ENCODE results near the gene RICTOR.

The RICTOR gene

DNA sequence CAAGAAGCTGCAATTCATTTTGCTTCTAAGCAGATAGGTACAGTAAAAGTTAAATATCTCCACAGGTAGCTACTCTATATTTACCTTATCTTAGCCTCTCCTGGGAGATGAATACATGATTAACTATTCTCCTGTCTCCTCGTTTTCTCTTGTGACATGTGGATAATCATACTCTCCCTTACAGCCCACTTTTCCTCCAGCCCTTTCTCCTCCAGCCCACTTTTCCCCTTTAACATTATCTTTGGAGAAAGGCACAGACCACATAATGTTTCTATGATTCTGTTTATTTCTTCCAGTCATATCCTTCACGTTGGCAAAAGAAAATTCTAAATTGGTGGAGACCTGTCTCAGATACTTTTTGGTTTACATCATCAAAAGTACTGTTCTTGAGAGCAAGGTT lies 144.4 kb downstream of the RICTOR start:
- no peak for DNase-seq

DNA sequence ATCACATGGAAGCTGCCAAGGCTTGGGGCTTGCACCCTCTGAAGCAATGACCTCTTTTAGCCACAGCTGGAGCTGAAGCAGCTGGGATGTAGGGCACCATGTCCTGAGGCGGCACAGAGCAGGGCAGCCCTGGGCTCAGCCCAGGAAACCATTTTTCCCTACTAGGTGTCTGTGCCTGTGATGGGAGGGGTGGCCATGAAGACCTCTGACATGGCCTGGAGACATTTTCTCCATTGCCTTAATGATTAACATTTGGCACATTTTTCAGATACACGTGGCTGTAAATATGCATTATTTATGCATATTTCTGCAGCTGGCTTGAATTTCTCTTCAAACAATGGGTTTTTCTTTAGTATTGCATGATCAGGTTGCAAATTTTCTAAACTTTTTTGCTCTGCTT lies 146.7 kb downstream of the RICTOR start:
- DNase-seq: no peak

DNA sequence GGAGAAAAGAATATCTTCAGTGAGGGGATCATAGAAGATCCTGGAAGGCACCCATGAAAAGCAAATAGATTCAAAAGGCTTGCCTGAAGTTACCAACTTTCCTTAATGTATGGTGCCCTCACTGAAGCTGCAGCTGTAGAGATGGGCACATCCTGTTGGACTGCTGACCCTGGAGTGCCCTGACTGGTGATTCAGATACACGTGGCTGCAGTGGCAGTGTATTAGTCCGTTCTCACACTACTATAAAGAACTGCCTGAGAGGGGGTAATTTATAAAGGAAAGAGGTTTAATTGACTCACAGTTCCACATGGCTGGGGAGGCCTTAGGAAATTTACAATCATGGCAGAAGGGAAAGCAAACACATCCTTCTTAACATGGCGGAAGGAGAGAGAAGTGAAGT lies 148.1 kb downstream of the RICTOR start:
- no peak for DNase-seq

DNA sequence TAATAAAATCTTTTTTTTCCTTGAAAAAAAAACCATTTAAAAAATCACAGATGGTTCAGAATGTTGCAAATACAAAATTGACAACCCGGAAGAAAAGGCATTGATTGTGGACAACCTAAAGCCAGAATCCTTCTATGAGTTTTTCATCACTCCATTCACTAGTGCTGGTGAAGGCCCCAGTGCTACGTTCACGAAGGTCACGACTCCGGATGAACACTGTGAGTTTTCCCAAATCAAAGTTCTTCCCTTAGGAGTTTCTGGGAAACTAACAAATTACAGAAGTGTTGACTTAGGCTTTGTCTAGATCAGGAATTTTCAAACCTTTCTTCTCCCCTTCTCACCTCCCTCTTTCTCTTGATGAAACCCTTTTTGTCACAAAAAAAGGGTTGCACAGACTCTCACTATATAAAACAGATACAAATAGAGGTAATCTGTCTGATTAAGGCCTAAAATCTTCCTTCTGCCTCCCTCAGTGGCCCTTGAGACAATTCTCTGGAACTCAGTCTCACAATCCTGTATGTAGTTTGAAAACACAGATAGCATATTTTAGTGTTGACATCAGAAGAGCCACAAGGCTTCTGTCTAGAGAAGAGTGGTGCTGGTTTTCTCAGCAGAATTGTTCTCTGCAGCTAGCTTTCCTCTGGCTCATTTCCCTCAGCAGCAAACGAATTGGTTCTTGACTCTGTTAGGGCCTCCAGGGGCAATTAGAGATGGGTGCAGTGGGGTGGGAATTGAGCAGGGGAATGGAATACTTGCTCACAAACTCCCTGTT lies 148.9 kb downstream of the RICTOR start:
- no peak for DNase-seq

DNA sequence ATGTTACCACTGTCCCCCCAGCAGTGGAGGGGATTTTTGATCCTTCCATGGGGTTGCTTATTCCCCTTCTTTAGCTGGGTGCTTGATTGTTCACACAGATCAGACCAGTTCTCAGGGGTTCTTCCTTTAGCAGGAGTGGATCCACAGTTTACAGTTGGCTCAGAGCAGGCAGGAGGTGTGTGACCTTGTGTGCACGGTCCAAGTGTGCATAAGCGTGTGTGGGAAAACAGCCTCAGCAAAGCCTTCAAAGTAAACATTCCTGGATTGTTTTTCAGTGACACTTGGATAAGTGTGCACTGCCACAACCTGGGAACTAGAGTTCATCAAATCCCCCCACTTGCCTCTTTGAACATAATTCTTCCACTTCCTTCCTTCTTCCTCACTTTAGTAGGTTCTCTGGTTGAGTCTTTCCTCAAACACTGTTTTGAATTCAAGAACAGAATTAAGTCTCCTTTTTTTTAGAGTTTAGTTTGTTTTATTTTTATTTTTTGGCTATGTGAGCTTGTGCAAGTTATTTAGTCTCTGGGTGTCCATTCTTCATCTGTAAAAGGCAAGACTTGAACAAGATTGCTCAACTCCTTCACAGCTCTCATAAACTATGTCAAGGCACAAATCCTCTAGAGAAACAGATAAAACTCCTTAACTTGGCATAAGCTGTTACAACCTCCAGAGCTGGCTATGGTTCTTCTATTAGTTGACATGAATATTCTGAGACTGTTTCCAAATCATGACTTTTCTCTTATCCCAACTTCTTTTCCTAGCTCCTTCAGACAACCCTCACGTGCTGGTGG lies 150.3 kb downstream of the RICTOR start:
- DNase-seq: no peak

DNA sequence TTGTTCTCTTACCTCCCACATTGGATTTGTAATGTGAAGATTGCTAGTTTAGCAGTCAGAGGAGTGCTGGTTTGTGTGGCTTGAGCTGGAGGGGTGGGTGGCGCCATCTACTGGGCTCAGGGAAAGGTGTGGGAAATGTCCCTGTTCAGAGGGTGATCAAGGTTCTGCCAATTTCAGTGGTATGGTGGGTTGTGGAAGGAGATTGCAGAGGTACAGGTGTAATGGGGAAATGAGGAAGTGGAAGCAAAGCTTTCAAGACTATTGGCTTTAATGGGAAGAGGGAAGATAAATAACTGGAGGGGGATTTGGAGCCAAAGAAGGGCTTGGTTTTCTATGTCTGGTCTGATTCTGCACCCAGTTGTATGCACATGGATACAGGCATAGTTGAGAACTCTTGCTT lies 152.0 kb downstream of the RICTOR start:
- DNase-seq: no peak

DNA sequence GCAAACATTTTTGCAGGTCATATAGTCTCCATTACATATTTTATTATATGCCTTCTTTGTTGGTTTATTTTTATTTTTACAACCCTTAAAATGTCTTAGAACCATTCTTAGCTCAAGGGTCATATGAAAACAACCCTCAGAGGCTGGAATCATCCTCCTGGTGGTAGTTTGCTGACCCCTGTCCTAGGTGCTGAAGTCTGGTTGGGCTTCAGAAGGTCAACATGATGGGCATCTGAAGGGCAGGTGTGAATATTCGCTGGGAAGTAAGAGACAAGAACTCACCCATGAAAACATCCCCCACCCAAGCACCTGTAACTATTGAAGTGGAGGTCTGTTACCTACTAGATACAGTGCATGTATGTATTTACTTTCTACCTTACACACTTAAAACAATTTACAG lies 153.0 kb downstream of the RICTOR start:
- DNase-seq: no peak

DNA sequence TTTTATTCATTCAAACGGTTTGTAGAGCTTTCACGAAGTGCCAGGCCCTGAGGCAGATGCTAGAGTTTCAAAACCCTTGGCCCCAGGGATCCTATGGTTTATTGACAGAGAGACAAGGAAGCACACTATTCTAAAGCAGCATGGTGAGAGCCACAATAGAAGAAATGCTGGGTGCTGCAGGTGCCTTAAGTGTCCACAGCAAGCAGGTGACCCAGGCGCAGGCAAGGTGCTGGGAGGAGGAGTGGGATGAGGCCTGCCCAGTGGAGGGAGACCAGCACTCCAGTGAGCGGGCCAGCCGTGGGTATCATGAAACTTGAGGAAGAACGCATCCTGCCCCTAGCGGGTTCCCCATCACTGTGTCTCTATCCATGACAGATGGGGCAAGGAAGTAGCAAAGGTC lies 157.4 kb downstream of the RICTOR start:
- DNase-seq: no peak

DNA sequence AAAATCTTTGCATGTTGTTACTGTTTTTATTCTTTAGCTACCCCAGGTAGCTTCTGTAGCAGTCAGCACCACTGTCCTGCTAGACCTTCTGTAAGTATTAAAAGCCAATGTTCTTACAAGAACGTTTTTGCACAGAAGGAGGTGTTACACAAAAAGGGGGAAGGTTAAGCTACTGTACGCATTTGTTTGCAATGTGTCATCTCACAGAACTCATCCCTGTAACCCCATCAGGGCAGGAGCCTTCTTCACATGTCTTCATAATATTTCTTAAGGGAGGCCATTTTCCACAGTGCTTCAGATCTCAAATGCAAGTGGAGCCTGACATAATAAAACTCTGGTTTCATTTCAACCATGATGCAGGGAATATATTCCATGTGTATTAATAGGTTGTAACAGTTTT lies 160.5 kb downstream of the RICTOR start:
- no peak for DNase-seq

DNA sequence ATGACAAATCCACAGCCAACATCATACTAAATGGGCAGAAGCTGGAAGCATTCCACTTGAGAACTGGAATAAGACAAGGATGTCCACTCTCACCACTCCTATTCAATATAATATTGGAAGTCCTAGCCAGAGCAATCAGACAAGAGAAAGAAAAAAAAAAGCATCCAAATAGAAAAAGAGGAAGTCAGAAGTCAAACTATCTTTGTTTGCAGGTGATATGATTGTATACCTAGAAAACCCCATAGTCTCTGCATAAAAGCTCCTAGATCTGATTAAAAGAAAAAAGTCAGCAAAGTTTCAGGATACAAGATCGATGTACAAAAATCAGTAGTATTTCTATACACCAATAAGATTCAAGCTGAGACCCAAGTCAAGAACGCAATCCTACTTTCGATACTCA lies 162.3 kb downstream of the RICTOR start:
- DNase-seq: no peak

DNA sequence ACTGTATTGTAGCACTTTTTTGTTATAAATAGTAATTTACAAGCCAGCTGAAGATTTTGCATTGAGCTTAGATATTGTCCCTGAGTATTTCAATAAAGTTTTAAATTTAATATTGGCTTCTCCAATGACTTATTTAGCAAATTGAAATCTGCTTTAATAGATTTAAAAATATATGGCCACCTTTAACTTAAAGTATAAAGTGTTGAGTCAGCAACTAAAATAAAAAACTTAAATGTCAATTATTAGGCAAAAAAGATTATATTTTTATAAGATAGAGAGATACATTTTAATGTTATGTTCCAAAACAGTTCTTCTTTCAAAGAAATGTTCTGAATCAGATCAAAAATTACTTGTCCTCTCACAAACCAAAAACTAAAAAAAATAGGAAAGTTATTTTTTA lies 167.7 kb downstream of the RICTOR start:
- DNase-seq: no peak

DNA sequence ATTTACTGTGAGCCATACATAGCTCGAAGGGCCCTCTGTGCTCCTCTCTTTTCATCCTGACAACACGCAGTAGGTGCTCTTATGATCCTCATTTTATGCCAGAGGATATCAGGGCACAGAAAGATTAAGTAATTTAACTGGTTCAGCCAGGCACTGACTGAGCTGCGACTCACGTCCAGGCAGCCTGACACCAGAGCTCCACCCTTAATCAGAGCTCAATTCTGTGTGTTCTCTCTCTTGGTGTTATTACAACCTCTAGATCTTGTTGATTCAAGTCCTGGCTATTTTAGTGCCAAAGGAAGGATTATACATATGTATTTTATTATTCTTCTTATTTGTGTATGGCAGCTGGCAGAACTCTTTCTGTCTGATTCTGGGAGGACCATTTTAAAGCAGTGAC lies 168.7 kb downstream of the RICTOR start:
- no peak for DNase-seq

DNA sequence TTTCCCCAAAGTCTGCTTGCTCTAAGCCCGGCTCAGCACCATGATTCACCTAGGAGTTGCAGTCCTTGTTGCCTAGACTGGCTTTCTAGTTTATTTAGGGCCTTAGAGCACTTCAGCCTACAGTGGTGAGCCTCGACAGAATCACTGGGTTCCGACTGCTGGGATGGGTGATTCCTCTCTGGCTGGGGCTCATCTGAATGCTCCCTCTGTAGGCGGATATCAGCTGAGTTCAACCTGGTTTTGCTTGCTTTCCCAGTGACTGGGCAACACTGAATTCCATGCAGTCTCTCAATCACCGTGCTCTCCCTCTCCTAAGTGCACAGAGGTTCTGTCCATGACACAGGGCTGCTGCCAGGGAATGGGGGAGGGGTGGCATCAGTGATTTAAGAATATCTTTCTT lies 174.3 kb downstream of the RICTOR start:
- DNase-seq: no peak

DNA sequence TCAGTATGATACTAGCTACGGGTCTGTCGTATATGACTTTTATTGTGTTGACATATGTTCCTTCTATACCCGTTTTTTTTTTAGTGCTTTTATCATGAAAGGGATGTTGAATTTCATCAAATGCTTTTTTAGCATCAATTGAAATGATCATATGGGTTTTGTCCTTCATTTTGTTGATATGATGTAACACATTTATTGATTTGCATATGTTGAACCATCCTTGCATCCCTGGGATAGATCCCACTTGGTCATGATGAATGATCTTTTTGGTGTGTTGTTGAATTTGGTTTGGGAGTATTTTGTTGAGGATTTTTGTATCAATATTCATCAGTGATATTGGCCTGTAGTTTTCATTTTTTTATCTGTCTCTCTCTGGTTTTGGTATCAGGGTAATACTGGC lies 177.4 kb downstream of the RICTOR start:
- no peak for DNase-seq

DNA sequence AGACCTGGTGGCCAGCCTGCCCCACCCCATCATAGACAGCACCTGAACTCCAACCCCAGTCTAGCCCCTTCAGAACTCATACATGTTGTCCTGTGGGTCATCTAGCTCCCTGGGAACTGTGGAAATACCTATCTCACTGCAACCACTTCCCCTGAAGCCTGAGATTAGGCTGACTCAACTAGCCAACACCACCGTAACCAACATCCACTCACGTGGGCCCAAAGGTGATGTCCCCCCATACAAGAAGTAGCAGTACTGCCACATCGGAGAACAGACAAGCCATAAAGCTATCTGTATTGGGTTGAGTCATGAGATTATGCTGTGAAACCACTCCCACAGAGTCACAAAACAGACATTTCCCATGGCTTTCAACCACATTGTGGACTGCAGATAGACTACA lies 181.8 kb downstream of the RICTOR start:
- no peak for DNase-seq

DNA sequence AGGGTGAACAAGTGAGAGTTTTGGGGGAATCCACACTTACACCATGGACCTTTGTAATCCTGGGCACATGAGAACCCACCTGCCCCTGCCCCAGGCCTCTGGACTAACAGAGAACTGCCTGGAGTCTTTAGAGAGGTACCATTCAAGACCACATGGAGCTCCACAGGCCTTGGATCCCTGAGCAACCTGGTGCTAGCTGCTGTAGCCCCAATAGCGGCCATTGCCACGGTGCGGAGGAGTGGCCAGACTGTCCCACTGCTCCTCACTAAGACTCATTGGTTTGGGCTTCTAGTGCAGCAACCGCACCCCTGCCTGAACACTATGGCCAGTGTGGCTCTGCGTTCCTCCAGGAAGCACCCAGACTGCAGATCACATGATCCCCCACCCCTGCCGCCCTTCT lies 182.6 kb downstream of the RICTOR start:
- DNase-seq: no peak

DNA sequence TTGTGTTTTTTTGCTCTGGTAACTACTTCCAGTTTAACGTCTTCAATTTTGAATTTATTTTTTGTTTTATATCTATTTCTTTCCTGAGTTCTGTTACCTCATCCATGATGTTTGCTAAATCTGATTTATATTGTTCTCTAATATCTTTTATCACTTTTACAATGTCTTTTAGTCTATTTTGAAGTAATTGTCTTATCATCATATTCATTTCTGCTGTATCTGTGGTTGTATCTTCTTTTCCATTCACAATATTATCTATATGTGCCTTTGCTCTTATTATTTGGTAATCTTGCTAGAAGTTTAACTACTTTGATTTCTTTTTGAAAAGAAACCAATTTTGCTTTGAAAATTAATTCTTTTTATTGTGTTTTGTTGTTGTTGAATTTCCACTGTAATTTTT lies 184.8 kb downstream of the RICTOR start:
- no peak for DNase-seq

DNA sequence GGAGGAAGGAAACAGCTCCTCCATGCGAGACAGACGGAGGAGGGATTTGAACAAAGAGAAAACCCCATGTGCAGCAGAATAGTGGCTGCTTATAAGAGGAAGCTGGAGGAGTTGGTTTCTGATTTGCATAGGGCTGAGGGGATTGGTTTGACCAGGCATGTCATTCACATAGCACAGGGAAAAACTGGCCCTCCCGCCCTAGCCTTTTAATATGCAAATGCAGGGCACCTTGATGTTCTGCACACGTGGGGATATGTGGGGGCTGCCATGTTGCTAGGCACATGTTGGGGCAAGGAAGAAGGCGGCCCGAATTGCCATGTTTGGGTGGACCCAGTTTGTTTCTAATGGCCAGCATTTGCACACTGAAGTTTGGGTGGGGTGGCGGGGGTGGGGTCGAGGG lies 186.2 kb downstream of the RICTOR start:
- DNase-seq: no peak
